GM12875 (cell line): ENCODE results near the gene ATP6V1G1.

ENCODE experiments used
- H3K4me3 ChIP-seq: one replicate; pipeline ENCODE4 v1.5.1; 2011; ENCODE audit warnings: low read depth, low read length, control low read depth
- CTCF ChIP-seq: IDR thresholded peaks from 2 replicates; pipeline ENCODE4 v1.5.1; 2011; ENCODE audit warnings: low read depth, mild to moderate bottlenecking, control low read depth, inconsistent platforms, low read length, moderate library complexity, borderline replicate concordance; ENCODE audit not compliant: insufficient read depth

Gene ATP6V1G1

DNA sequence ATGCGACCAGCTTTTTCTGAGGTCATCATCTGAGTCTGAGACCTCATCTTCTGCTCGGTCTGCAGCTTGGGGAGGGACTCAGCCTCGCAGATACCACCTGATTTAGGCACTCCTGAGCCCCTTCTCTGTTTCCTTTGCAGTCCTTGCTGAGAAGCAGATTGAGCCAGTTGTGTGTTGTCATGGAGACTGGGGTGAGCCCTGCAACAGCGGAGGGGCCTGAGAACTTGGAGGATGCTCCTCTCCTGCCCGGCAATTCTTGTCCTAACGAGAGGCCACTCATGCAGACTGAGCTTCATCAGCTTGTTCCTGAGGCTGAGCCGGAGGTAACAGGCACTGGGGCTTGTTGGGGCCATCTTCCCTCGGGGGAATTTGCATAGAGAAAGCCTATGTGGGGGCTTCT, 50.8 kb downstream of the ATP6V1G1 start:
- TF ChIP-seq CTCF: no peak
- no peak overlapping the region for H3K4me3 ChIP-seq

- H3K4me3 ChIP-seq: no peak overlapping the region
- no peak for TF ChIP-seq CTCF
Measured at GRCh38 chr9:114641967-114642366, 54.4 kb downstream of the ATP6V1G1 start.

GRCh38 chr9:114643001-114643400, 55.4 kb downstream of the ATP6V1G1 start:
- TF ChIP-seq CTCF: no peak
- no peak overlapping the region for H3K4me3 ChIP-seq

DNA sequence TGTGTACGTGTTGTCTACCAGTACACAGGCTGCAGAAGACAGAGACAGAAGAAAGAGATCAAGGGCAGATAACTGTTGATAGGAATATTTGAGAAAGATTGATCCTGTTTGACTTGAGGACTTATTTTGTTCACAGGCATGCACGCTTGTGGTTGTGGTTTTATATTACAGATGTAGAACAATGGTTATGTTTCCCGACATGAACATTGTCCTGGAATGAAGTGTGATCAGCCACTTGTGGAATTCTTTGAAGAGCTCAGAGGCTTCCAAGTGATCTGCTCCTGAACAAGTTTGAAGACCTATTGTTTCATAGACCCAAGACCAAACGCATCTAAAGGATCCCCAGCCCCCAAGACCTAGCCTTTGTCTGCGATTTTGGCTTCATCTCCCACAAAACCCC, 56.3 kb downstream of the ATP6V1G1 start:
- TF ChIP-seq CTCF: no peak
- no peak overlapping the region for H3K4me3 ChIP-seq
